ENCODE data around the gene RMI2. TPM values are rescaled to one million over a fixed set of nuclear protein-coding genes. Genes with fewer than 3 reads are reported as not detected.

The RMI2 gene
- polyA plus RNA-seq, 2 of the 4 experiments (the other 2 are of a cell fraction): 24.2 to 26.9 TPM

DNA sequence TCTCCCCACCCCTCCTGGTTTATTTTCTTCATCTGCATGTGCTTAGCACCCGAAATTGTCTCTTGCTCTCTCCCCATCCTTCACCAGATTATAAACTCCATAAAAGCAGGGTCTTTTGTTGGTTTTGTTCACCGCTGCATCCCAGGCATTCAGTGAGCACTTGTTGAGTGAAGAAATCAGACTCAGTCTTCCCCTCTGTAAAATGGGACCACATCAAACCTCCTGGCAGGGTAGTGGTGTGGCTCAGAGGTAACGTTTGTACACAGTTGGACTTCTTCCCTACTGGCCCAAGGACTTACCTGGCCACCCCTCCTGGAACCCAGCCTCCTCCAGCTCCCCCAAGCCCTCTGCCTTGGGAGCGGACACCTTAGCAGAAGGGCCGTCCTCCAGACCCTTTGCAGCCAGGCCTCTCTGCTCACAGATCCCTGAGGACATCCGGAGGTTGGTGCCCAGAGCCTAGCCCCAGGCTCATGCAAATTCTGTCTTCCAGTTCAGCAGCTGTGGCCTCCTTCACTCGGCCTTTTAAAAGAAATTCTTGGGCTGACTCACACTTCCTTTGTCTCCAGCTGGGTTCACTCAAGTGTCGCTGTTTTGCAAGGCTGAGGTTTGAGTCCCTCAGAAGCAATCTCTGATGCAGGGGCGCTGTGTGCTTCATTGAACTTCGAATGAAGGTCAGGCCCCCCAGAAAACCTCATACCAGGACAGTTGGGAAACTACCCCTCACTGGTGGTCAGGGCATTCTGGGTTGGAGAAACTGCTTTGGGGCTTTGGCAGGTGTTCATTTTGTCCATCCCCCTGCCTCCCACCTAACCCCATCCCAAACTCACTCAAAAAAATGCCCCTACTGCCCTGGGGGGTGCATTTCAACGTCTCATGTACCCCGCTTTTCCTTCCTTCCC lies 16.8 kb upstream of the RMI2 start:
- peak; percentile 86 to 94 for ATAC-seq
- FAIRE-seq: no peak
- CTCF ChIA-PET: interaction anchor here (0.6 to 1.9 kb wide), 7 partner anchors 9 to 364 kb away, joined by 3 to 5 read pairs (median 3); no protein-coding TSS in a partner anchor

More for the DNA sequence above, 16.8 kb upstream of the RMI2 start:
- 23% methylated on average over 12 of the region's 12 CpGs for WGBS (ENCODE audit: missing lambda C conversion rate)
- peak; percentile 39; the same call in 1 of the 2 replicates for TF ChIP-seq CHD4 (IDR thresholded peaks at IDR 0.05; ENCODE audit: borderline replicate concordance)
- peak; percentile 42 to 69; a peak in 2 of 4 replicates for TF ChIP-seq CEBPB (IDR thresholded peaks at IDR 0.05)
- no peak for TF ChIP-seq EHF (CRISPR knock-in tag; IDR thresholded peaks at IDR 0.05)
- TF ChIP-seq ESRRA (IDR thresholded peaks at IDR 0.05; ENCODE audit: borderline replicate concordance, low read length): no peak
- no peak for TF ChIP-seq BHLHE40 (IDR thresholded peaks at IDR 0.05; ENCODE audit: low read depth, low read length)
- TF ChIP-seq, protein P1, sequence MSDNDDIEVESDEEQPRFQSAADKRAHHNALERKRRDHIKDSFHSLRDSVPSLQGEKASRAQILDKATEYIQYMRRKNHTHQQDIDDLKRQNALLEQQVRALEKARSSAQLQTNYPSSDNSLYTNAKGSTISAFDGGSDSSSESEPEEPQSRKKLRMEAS (IDR thresholded peaks at IDR 0.05): 0 out of 2 replicates have a peak, but pooled peaks have one; percentile 4
- TF ChIP-seq HDAC2 (IDR thresholded peaks at IDR 0.05): 0 out of 2 replicates have a peak, but pooled peaks have one; percentile 45
- TF ChIP-seq TFCP2L1 (CRISPR knock-in tag; IDR thresholded peaks at IDR 0.05): no peak
- TF ChIP-seq, protein P2, sequence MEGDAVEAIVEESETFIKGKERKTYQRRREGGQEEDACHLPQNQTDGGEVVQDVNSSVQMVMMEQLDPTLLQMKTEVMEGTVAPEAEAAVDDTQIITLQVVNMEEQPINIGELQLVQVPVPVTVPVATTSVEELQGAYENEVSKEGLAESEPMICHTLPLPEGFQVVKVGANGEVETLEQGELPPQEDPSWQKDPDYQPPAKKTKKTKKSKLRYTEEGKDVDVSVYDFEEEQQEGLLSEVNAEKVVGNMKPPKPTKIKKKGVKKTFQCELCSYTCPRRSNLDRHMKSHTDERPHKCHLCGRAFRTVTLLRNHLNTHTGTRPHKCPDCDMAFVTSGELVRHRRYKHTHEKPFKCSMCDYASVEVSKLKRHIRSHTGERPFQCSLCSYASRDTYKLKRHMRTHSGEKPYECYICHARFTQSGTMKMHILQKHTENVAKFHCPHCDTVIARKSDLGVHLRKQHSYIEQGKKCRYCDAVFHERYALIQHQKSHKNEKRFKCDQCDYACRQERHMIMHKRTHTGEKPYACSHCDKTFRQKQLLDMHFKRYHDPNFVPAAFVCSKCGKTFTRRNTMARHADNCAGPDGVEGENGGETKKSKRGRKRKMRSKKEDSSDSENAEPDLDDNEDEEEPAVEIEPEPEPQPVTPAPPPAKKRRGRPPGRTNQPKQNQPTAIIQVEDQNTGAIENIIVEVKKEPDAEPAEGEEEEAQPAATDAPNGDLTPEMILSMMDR (IDR thresholded peaks at IDR 0.05): no peak
- TF ChIP-seq ZSCAN20 (CRISPR knock-in tag; IDR thresholded peaks at IDR 0.05): no peak
- peak; percentile 39; the same call in 1 of the 2 replicates for TF ChIP-seq JUNB (IDR thresholded peaks at IDR 0.05)
- no peak for TF ChIP-seq EP300 (IDR thresholded peaks at IDR 0.05)
- no peak for TF ChIP-seq HOXA7 (CRISPR knock-in tag; IDR thresholded peaks at IDR 0.05)
- no peak for TF ChIP-seq RNF2 (IDR thresholded peaks at IDR 0.05; ENCODE audit: borderline replicate concordance, low read depth)
- TF ChIP-seq RAD21 (conservative IDR thresholded peaks at IDR 0.05 in 1 of 2, IDR thresholded peaks at IDR 0.05 in 1 of 2): 0 out of 5 replicates have a peak, but pooled peaks of 1 of the 2 experiments have one; percentile 21
- TF ChIP-seq KDM1A (IDR thresholded peaks at IDR 0.05; ENCODE audit: low read depth): peak; percentile 90; the same call in 1 of the 2 replicates
- TF ChIP-seq GATA3 (IDR thresholded peaks at IDR 0.05; ENCODE audit: borderline replicate concordance): no peak
- TF ChIP-seq, protein P3, sequence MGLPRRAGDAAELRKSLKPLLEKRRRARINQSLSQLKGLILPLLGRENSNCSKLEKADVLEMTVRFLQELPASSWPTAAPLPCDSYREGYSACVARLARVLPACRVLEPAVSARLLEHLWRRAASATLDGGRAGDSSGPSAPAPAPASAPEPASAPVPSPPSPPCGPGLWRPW (IDR thresholded peaks at IDR 0.05): no peak
- no peak for TF ChIP-seq HEYL (CRISPR knock-in tag; IDR thresholded peaks at IDR 0.05)
- TF ChIP-seq, protein P4, sequence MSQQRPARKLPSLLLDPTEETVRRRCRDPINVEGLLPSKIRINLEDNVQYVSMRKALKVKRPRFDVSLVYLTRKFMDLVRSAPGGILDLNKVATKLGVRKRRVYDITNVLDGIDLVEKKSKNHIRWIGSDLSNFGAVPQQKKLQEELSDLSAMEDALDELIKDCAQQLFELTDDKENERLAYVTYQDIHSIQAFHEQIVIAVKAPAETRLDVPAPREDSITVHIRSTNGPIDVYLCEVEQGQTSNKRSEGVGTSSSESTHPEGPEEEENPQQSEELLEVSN (IDR thresholded peaks at IDR 0.05; ENCODE audit: borderline replicate concordance, low read depth): 0 out of 2 replicates have a peak, but pooled peaks have one; percentile 26
- TF ChIP-seq FOSL2 (IDR thresholded peaks at IDR 0.05): 0 out of 2 replicates have a peak, but pooled peaks have one; percentile 17
- TF ChIP-seq FOSL2 (CRISPR knock-in tag; IDR thresholded peaks at IDR 0.05): peak; percentile 70; the same call in 1 of the 2 replicates
- no peak for TF ChIP-seq JUN (IDR thresholded peaks at IDR 0.05)
- no peak for TF ChIP-seq CBX2 (IDR thresholded peaks at IDR 0.05; ENCODE audit: borderline replicate concordance, low read depth)
- TF ChIP-seq, protein P5, sequence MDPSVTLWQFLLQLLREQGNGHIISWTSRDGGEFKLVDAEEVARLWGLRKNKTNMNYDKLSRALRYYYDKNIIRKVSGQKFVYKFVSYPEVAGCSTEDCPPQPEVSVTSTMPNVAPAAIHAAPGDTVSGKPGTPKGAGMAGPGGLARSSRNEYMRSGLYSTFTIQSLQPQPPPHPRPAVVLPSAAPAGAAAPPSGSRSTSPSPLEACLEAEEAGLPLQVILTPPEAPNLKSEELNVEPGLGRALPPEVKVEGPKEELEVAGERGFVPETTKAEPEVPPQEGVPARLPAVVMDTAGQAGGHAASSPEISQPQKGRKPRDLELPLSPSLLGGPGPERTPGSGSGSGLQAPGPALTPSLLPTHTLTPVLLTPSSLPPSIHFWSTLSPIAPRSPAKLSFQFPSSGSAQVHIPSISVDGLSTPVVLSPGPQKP (IDR thresholded peaks at IDR 0.05; ENCODE audit: low read depth, low read length): no peak
- TF ChIP-seq, protein P6, sequence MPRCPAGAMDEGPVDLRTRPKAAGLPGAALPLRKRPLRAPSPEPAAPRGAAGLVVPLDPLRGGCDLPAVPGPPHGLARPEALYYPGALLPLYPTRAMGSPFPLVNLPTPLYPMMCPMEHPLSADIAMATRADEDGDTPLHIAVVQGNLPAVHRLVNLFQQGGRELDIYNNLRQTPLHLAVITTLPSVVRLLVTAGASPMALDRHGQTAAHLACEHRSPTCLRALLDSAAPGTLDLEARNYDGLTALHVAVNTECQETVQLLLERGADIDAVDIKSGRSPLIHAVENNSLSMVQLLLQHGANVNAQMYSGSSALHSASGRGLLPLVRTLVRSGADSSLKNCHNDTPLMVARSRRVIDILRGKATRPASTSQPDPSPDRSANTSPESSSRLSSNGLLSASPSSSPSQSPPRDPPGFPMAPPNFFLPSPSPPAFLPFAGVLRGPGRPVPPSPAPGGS (IDR thresholded peaks at IDR 0.05): 0 out of 3 replicates have a peak, but pooled peaks have one; percentile 17
- TF ChIP-seq, protein P7, sequence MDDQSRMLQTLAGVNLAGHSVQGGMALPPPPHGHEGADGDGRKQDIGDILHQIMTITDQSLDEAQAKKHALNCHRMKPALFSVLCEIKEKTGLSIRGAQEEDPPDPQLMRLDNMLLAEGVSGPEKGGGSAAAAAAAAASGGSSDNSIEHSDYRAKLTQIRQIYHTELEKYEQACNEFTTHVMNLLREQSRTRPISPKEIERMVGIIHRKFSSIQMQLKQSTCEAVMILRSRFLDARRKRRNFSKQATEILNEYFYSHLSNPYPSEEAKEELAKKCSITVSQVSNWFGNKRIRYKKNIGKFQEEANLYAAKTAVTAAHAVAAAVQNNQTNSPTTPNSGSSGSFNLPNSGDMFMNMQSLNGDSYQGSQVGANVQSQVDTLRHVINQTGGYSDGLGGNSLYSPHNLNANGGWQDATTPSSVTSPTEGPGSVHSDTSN (IDR thresholded peaks at IDR 0.05): peak; percentile 65; the same call in 1 of the 2 replicates
- no peak for TF ChIP-seq HOXB5 (CRISPR knock-in tag; IDR thresholded peaks at IDR 0.05)
- TF ChIP-seq, protein P8, sequence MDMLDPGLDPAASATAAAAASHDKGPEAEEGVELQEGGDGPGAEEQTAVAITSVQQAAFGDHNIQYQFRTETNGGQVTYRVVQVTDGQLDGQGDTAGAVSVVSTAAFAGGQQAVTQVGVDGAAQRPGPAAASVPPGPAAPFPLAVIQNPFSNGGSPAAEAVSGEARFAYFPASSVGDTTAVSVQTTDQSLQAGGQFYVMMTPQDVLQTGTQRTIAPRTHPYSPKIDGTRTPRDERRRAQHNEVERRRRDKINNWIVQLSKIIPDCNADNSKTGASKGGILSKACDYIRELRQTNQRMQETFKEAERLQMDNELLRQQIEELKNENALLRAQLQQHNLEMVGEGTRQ (IDR thresholded peaks at IDR 0.05): no peak
- no peak for TF ChIP-seq RARB (CRISPR knock-in tag; IDR thresholded peaks at IDR 0.05)
- TF ChIP-seq ZFP36 (IDR thresholded peaks at IDR 0.05; ENCODE audit: borderline replicate concordance, partially characterized antibody): no peak
- no peak for TF ChIP-seq ZC3H11A (IDR thresholded peaks at IDR 0.05)
- H3K9me3 ChIP-seq: no peaks in the 10 kb centered on the region
- POLR2A ChIA-PET: interaction anchor here (1.0 to 2.1 kb wide), 2 partner anchors 73 to 584 kb away, joined by 3 to 14 read pairs; partner anchors contain the start of gene SOCS1
- H3K27ac ChIP-seq: peak overlapping the region; percentile 81 to 90
- DNase-seq (ENCODE audit: low read depth in 1 of 2, low spot score in 1 of 2): peak; percentile 71 to 78
- peaks cover 24% of the 10 kb centered on the region for H3K4me1 ChIP-seq
- peak overlapping the region; percentile 33; the same call in 2 of the 3 replicates for H3K4me3 ChIP-seq
- H3K4me2 ChIP-seq: peak overlapping the region; percentile 97
